WTC11 (cell line): ENCODE measurements around the gene PIP5K1A. TPM values are rescaled to one million over a fixed set of nuclear protein-coding genes. Genes with fewer than 3 reads are reported as not detected.

Experiments
- AR ChIP-seq: fragments of 250-450 bp; sonication (Bioruptor Pico); IDR thresholded peaks from 2 replicates; pipeline ENCODE4 v1.9.0; 2021; ENCODE audit warnings: mild to moderate bottlenecking
- CREM ChIP-seq: sonication (generic); formaldehyde crosslinking; IDR thresholded peaks from 2 replicates; pipeline ENCODE4 v1.8.1; 2022; ENCODE audit warnings: mild to moderate bottlenecking, missing genetic modification reagents, moderate library complexity
- CTCF ChIP-seq: fragments of 200-600 bp; IDR thresholded peaks from 2 replicates; pipeline ENCODE4 v1.8.0; 2022; ENCODE audit warnings: antibody characterized with exemption
- E2F5 ChIP-seq: sonication (generic); formaldehyde crosslinking; IDR thresholded peaks from 2 replicates; pipeline ENCODE4 v1.8.1; 2022; ENCODE audit warnings: mild to moderate bottlenecking, moderate library complexity, missing genetic modification reagents
- FOXJ3 ChIP-seq: sonication (generic); formaldehyde crosslinking; IDR thresholded peaks from 2 replicates; pipeline ENCODE4 v1.9.0; 2021; ENCODE audit warnings: missing genetic modification reagents, mild to moderate bottlenecking, borderline replicate concordance
- FOXK1 ChIP-seq: sonication (generic); formaldehyde crosslinking; IDR thresholded peaks from 2 replicates; pipeline ENCODE4 v1.8.0; 2022; ENCODE audit warnings: mild to moderate bottlenecking, moderate library complexity, missing genetic modification reagents
- FOXP1 ChIP-seq: sonication (generic); formaldehyde crosslinking; IDR thresholded peaks from 2 replicates; pipeline ENCODE4 v1.8.0; 2022; ENCODE audit warnings: missing genetic modification reagents, mild to moderate bottlenecking, moderate library complexity, borderline replicate concordance
- FOXP4 ChIP-seq: sonication (generic); formaldehyde crosslinking; IDR thresholded peaks from 2 replicates; pipeline ENCODE4 v1.8.0; 2022; ENCODE audit warnings: mild to moderate bottlenecking, missing genetic modification reagents
- GABPB1 ChIP-seq: sonication (generic); formaldehyde crosslinking; IDR thresholded peaks from 2 replicates; pipeline ENCODE4 v1.8.1; 2023; ENCODE audit warnings: mild to moderate bottlenecking, missing genetic modification reagents
- GTF2I ChIP-seq: fragments of 250-450 bp; sonication (Bioruptor Pico); conservative IDR thresholded peaks from 2 replicates; pipeline ENCODE4 v1.4.0; 2021; ENCODE audit warnings: mild to moderate bottlenecking
- IRF2 ChIP-seq: sonication (generic); formaldehyde crosslinking; IDR thresholded peaks from 2 replicates; pipeline ENCODE4 v1.8.0; 2022; ENCODE audit warnings: low read depth, missing genetic modification reagents, borderline replicate concordance
- KAT7 ChIP-seq: sonication (generic); formaldehyde crosslinking; IDR thresholded peaks from 2 replicates; pipeline ENCODE4 v1.8.1; 2023; ENCODE audit warnings: missing genetic modification reagents, mild to moderate bottlenecking, borderline replicate concordance
- MAX ChIP-seq: sonication (generic); formaldehyde crosslinking; IDR thresholded peaks from 2 replicates; pipeline ENCODE4 v1.8.0; 2022; ENCODE audit warnings: mild to moderate bottlenecking, missing genetic modification reagents
- PREB ChIP-seq: sonication (generic); formaldehyde crosslinking; IDR thresholded peaks from 2 replicates; pipeline ENCODE4 v1.8.1; 2022; ENCODE audit warnings: mild to moderate bottlenecking, missing genetic modification reagents, moderate library complexity, borderline replicate concordance
- PRRX2 ChIP-seq: fragments of 250-450 bp; sonication (Bioruptor Pico); IDR thresholded peaks from 2 replicates; pipeline ENCODE4 v1.8.0; 2021; ENCODE audit warnings: mild to moderate bottlenecking
- SOX15 ChIP-seq: fragments of 250-450 bp; sonication (Bioruptor Pico); IDR thresholded peaks from 2 replicates; pipeline ENCODE4 v1.9.0; 2021; ENCODE audit warnings: mild to moderate bottlenecking
- TEAD1 ChIP-seq: sonication (generic); formaldehyde crosslinking; IDR thresholded peaks from 2 replicates; pipeline ENCODE4 v1.8.0; 2022; ENCODE audit warnings: mild to moderate bottlenecking, missing genetic modification reagents
- ZBTB21 ChIP-seq: sonication (generic); formaldehyde crosslinking; IDR thresholded peaks from 2 replicates; pipeline ENCODE4 v1.8.1; 2023; ENCODE audit warnings: mild to moderate bottlenecking, missing genetic modification reagents, borderline replicate concordance
- ZMAT4 ChIP-seq: fragments of 250-450 bp; sonication (Bioruptor Pico); IDR thresholded peaks from 2 replicates; pipeline ENCODE4 v1.9.0; 2021; ENCODE audit warnings: mild to moderate bottlenecking
- ZNF121 ChIP-seq: sonication (generic); formaldehyde crosslinking; IDR thresholded peaks from 2 replicates; pipeline ENCODE4 v1.8.0; 2023; ENCODE audit warnings: missing genetic modification reagents
- ZNF232 ChIP-seq: sonication (generic); formaldehyde crosslinking; IDR thresholded peaks from 2 replicates; pipeline ENCODE4 v1.8.0; 2022; ENCODE audit warnings: mild to moderate bottlenecking, missing genetic modification reagents
- ZNF263 ChIP-seq: sonication (generic); formaldehyde crosslinking; IDR thresholded peaks from 2 replicates; pipeline ENCODE4 v1.8.1; 2022; ENCODE audit warnings: low read depth, mild to moderate bottlenecking, moderate library complexity, missing genetic modification reagents
- ZNF425 ChIP-seq: fragments of 250-450 bp; sonication (Bioruptor Pico); conservative IDR thresholded peaks from 2 replicates; pipeline ENCODE4 v1.9.0; 2021; ENCODE audit warnings: mild to moderate bottlenecking
- total RNA-seq: library from RNA; stranded (reverse); gene quantifications from 3 replicates; pipeline ENCODE4 v1.2.3, GENCODE V29; 2021

PIP5K1A gene
- total RNA-seq, 1 experiment from 2014 or later, result 81.3 TPM

- no peak; the same call in 1 of the 2 replicates for TF ChIP-seq FOXP4 (CRISPR knock-in tag)
- TF ChIP-seq AR (CRISPR knock-in tag), result no peak
- peak; percentile 94 for TF ChIP-seq GABPB1 (CRISPR knock-in tag)
- TF ChIP-seq IRF2 (CRISPR knock-in tag), result no peak
- TF ChIP-seq MAX (CRISPR knock-in tag), result peak; percentile 78
- TF ChIP-seq FOXK1 (CRISPR knock-in tag), result peak; percentile 98
- no peak for TF ChIP-seq ZMAT4
- 0 out of 2 replicates have a peak, but pooled peaks have one; percentile 22 for TF ChIP-seq KAT7 (CRISPR knock-in tag)
- no peak for TF ChIP-seq ZBTB21 (CRISPR knock-in tag)
- TF ChIP-seq GTF2I (CRISPR knock-in tag), result no peak
- TF ChIP-seq E2F5 (CRISPR knock-in tag), result peak; percentile 65
- no peak for TF ChIP-seq ZNF121 (CRISPR knock-in tag)
- no peak for TF ChIP-seq CTCF
- TF ChIP-seq FOXP1 (CRISPR knock-in tag), result no peak
- peak; percentile 79 for TF ChIP-seq TEAD1 (CRISPR knock-in tag)
- TF ChIP-seq ZNF425, result no peak
- TF ChIP-seq PRRX2, result no peak
- peak; percentile 88; the same call in 1 of the 2 replicates for TF ChIP-seq ZNF232
- TF ChIP-seq ZNF263 (CRISPR knock-in tag), result no peak
- peak; percentile 85 for TF ChIP-seq CREM (CRISPR knock-in tag)
- TF ChIP-seq SOX15 (CRISPR knock-in tag), result no peak
- TF ChIP-seq FOXJ3, result no peak
- TF ChIP-seq PREB, result no peak
These were observed 32.4 kb upstream of the PIP5K1A start, which contains the start of the genes LYSMD1 and SCNM1 (continued) for GRCh38 chr1:151165738-151166504.
